HEK293T (cell line): ENCODE results near the gene BCAR3.

Source experiments
- ARNT ChIP-seq: fragments of 450-650 bp; IDR thresholded peaks from 2 replicates; pipeline ENCODE4 v1.6.1; 2017; ENCODE audit warnings: mild to moderate bottlenecking
- CTBP1 ChIP-seq: fragments of 450-650 bp; IDR thresholded peaks from 2 replicates; pipeline ENCODE4 v1.6.1; 2016; ENCODE audit warnings: borderline replicate concordance
- FOXA1 ChIP-seq: fragments of 450-650 bp; IDR thresholded peaks from 2 replicates; pipeline ENCODE4 v1.6.1; 2016; ENCODE audit warnings: mild to moderate bottlenecking
- FOXK2 ChIP-seq: fragments of 450-650 bp; IDR thresholded peaks from 2 replicates; pipeline ENCODE4 v1.6.1; 2016; ENCODE audit warnings: mild to moderate bottlenecking
- FOXM1 ChIP-seq: fragments of 450-650 bp; IDR thresholded peaks from 2 replicates; pipeline ENCODE4 v1.6.1; 2017; ENCODE audit warnings: mild to moderate bottlenecking, borderline replicate concordance
- LEF1 ChIP-seq: fragments of 450-650 bp; IDR thresholded peaks from 2 replicates; pipeline ENCODE4 v1.6.1; 2017; ENCODE audit warnings: mild to moderate bottlenecking, borderline replicate concordance
- SP1 ChIP-seq: fragments of 450-650 bp; IDR thresholded peaks from 2 replicates; pipeline ENCODE4 v1.6.1; 2017
- SUZ12 ChIP-seq: fragments of 450-650 bp; IDR thresholded peaks from 2 replicates; pipeline ENCODE4 v1.6.1; 2016; ENCODE audit warnings: mild to moderate bottlenecking
- TARDBP ChIP-seq: fragments of 450-650 bp; IDR thresholded peaks from 2 replicates; pipeline ENCODE4 v1.6.1; 2016
- ZNF384 ChIP-seq: fragments of 450-650 bp; IDR thresholded peaks from 2 replicates; pipeline ENCODE4 v1.6.1; 2016

DNA sequence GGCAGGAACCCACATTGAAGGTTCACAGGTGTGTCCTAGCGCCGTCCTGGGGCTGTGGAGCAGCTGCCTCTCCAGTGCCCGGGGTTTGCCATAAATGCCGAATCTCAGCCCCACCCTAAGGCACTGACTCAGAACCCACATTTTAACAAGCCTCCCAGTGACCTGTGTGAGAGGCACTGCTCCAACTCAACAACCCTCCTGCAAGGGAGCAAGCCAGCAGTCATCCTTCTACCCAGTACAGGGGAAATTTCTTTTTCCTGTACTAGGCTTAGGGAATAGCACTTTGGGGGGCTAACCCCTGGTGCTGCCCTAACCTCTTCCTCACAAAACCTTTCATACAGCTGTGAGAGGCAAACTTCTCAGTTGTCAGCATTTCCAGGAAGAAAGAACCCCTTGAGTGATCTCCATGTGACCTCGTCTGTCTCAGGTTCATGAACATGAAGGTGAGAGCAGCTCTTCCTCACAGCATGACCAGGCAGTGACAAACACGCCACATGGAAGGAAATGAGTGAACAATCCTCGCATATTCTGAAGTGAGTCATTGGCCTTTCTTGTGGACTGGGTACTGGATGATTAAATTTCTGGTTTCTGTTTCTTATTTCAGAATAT, 11.4 kb upstream of the BCAR3 start:
- TF ChIP-seq TARDBP (no peak), ZNF384 (no peak), CTBP1 (no peak), ARNT (no peak), LEF1 (no peak), FOXK2 (no peak), SP1 (no peak), SUZ12 (no peak), FOXM1 (no peak), FOXA1 (no peak)
